GM23248 (cell line): Measurements from ENCODE around the gene SLC17A7.

ENCODE experiments used
- EZH2 ChIP-seq: fragments of 200-600 bp; sonication (generic); IDR thresholded peaks from 2 replicates; pipeline ENCODE4 v1.6.1; 2018; ENCODE audit warnings: antibody characterized with exemption, mild to moderate bottlenecking; ENCODE audit not compliant: insufficient read depth, poor library complexity, severe bottlenecking
- EZH2phosphoT487 ChIP-seq: fragments of 200-600 bp; sonication (generic); IDR thresholded peaks from 2 replicates; pipeline ENCODE4 v1.6.1; 2018; ENCODE audit warnings: antibody characterized with exemption, moderate library complexity, mild to moderate bottlenecking, low read depth; ENCODE audit not compliant: insufficient read depth

DNA sequence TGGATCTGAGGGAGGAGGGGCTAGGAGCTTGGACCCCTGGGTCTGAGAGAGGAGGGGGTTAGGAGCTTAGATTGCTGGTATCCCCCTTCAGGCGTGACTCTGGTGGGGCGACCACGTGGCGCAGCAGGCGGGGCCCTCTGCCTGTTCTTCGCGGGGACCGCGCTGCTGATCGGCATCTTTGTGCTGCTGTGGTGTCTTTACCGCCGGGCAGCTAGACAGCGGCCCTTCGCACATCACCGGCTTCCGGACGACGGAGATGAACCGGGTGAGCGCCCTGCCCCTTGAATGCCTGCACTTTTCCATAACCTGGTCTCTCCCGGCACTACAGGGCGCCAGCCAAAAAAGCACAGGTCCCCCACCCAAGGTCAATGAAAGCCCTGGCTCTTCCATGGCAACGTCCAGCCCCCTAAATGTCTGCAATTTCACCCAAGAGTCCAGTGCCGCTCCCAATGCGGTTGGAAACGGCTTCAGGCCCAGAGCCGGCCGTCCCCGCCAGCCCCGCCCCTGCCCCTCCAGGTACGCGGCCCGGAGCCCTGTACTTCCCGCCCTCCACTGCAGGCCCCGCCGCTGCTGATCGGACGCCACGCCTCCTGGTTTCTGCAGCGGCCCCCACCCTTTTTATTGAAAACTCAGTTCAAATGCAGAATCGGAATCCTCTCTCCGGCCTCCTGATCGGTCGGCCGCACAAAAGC is 13.3 kb downstream of the SLC17A7 start:
- TF ChIP-seq EZH2: peak; percentile 95
- no peak for TF ChIP-seq EZH2phosphoT487
